ENCODE data around the gene CAT. TPM values are rescaled to one million over a fixed set of nuclear protein-coding genes. Genes with fewer than 3 reads are reported as not detected.

CAT gene
- total RNA-seq, 3 donors from 2014 or later = 75.7 to 111 (median 89.5) TPM

- Histone ChIP-seq H3K36me3 (ENCODE audit: low read depth) (no peaks in the 10 kb centered on the region), H3K4me1 (ENCODE audit: low read depth) (no peaks in the 10 kb centered on the region), H3K4me3 (no peak overlapping the region), H3K9me3 (peaks cover 10% of the 10 kb centered on the region)
- TF ChIP-seq CTCF (IDR thresholded peaks at IDR 0.05) = no peak
- no peak for DNase-seq
- no peak for ATAC-seq
- intact Hi-C loops (cut with DNase I, micrococcal nuclease) = no loop called here
Measured at GRCh38 chr11:34408580-34409172, 30.1 kb upstream of the CAT start.

DNA sequence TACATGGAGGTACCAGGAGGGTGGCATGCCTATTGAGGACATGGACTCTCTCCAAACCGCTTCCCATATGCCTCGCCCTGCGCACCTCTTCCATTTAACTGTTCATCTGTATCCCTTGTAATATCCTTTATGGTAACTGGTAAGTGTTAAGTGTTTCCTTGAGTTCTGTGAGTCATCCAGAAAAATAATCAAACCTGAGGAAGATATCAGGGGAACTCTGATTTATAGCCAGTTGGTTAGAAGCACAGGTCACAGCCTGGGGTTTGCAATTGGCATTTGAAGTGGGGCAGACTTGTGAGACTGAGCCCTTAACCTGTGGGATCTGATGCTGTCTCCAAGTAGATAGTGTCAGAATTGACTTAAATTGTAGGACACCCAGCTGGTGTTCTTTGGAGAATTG is 27.6 kb upstream of the CAT start:
- Histone ChIP-seq H3K36me3 (ENCODE audit: low read depth) (no peaks in the 10 kb centered on the region), H3K9me3 (peaks cover 11% of the 10 kb centered on the region), H3K4me1 (ENCODE audit: low read depth) (no peaks in the 10 kb centered on the region), H3K4me3 (no peak overlapping the region)
- TF ChIP-seq CTCF (IDR thresholded peaks at IDR 0.05) = no peak
- ATAC-seq (no peak), DNase-seq (no peak)
- intact Hi-C loops (cut with DNase I, micrococcal nuclease) = no loop called here

DNA sequence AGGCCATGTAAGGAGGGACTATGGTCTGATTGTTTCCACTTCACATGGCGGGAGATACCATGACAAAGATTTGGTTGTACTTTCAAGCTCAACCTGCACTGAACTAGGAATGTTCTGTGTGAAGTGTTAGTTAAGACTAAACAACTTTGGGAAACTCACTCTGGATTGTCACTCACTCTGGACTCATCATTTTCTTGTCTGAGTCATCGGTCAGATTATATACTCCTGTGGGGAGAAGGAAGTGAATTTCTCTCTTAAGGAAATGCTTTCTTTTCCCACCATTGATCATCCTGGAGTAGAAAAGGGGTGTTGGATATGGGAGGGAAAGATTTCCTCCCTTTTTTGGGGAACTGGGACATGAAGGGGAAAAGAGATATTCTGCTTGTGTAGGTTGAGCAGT is 26.9 kb upstream of the CAT start:
- intact Hi-C loops (cut with DNase I, micrococcal nuclease) = no loop called here
- DNase-seq (no peak), ATAC-seq (no peak)
- Histone ChIP-seq H3K4me3 (no peak overlapping the region), H3K4me1 (ENCODE audit: low read depth) (no peaks in the 10 kb centered on the region), H3K9me3 (peaks cover 11% of the 10 kb centered on the region), H3K36me3 (ENCODE audit: low read depth) (no peaks in the 10 kb centered on the region)
- no peak for TF ChIP-seq CTCF (IDR thresholded peaks at IDR 0.05)

DNA sequence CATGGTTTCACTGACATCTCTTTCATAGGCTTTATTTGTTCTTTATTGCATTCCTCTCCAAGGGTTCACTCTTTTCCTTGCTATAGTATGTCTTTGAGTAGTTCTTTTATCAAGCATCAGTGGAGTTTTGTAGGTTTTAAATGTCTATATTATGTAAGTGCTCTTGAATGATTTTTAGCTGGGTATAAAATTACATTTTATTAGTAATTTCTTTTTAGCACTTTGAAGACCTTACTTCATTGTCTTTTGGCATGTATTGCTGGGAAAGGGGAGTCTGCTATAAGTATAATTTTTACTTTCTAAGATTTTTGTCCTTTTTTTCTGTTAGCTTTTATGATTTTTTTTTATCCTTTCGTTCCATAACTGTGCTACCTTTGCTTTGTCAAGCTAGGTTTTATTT is 25.5 kb upstream of the CAT start:
- H3K4me3 ChIP-seq = no peak overlapping the region
- H3K9me3 ChIP-seq = peaks cover 11% of the 10 kb centered on the region
- intact Hi-C loops (cut with DNase I, micrococcal nuclease) = no loop called here
- ATAC-seq (no peak), DNase-seq (no peak)
- no peaks in the 10 kb centered on the region for H3K4me1 ChIP-seq (ENCODE audit: low read depth)
- TF ChIP-seq CTCF (IDR thresholded peaks at IDR 0.05) = no peak
- H3K36me3 ChIP-seq (ENCODE audit: low read depth) = no peaks in the 10 kb centered on the region

DNA sequence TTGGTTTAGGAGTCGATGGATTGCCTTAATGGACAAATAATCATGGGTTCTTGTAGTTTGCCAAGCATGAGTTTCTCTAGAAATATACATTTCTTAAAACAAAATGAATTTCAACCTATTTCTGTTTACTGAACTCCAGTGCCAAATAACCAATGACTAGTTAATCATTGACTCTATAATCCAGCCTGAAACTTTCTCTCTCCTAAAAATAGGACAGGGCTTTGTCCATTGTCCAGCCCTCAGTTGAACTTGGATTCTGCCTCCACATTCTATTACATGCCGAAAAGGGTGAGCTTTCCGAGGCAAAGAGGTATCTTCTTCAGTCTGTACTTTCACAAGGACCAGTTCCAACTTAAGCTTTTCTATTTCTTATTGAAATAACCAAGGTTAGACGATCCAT is 23.2 kb upstream of the CAT start:
- H3K36me3 ChIP-seq (ENCODE audit: low read depth) = no peaks in the 10 kb centered on the region
- TF ChIP-seq CTCF (IDR thresholded peaks at IDR 0.05) = no peak
- ATAC-seq (no peak), DNase-seq (no peak)
- no peak overlapping the region for H3K4me3 ChIP-seq
- intact Hi-C loops (cut with DNase I, micrococcal nuclease) = no loop called here
- no peaks in the 10 kb centered on the region for H3K4me1 ChIP-seq (ENCODE audit: low read depth)
- H3K9me3 ChIP-seq = peaks cover 11% of the 10 kb centered on the region

DNA sequence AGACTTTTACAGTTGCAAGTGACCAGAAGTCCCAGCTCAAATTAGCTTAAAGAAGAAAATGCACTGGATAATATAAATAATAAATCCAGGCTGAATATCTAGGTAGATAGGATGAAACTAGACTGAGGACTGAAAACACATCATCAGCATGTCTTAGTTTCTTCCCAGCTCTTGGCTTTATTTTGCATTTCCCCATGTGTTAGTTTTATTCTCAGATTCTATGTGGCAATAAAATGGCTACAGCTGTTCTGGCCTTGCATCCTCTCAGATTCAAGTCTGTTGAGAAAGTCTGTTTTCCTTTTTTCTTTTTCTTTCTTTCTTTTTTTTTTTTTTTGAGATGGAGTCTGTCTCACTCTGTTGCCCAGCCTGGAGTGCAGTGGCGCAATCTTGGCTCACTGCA is 22.6 kb upstream of the CAT start:
- intact Hi-C loops (cut with DNase I, micrococcal nuclease) = no loop called here
- no peak for TF ChIP-seq CTCF (IDR thresholded peaks at IDR 0.05)
- no peak for DNase-seq
- no peaks in the 10 kb centered on the region for H3K36me3 ChIP-seq (ENCODE audit: low read depth)
- H3K4me3 ChIP-seq = no peak overlapping the region
- H3K4me1 ChIP-seq (ENCODE audit: low read depth) = no peaks in the 10 kb centered on the region
- ATAC-seq = no peak
- H3K9me3 ChIP-seq = peaks cover 11% of the 10 kb centered on the region

All from mucosa of descending colon (tissue), 3 donors.